Stimulated activated CD4-positive, alpha-beta T cell treated with anti-CD3 and anti-CD28 coated beads, Interleukin-1b, Interleukin-23, amount 100 ng/mL, for 1 hour (primary cell): ENCODE data around the gene FLRT1.
"Not testable (repeated sequence)": the region's sequence is repeated elsewhere in the genome, so short reads cannot be mapped to it uniquely, and the experiment has no call there.

Experiments used
- DNase-seq, 2 donors: peaks; one replicate each; pipeline ENCODE4 v3.0.0-alpha.2; 2020; ENCODE audit warnings: low read depth in 2 of 2

The FLRT1 gene

GRCh38 chr11:64045700-64046099 is 10.0 kb downstream of the FLRT1 start:
- no peak for DNase-seq

GRCh38 chr11:64047373-64047772 is 11.6 kb downstream of the FLRT1 start:
- not testable (repeated sequence) for DNase-seq

GRCh38 chr11:64048042-64048854 is 12.5 kb downstream of the FLRT1 start:
- no peak for DNase-seq

GRCh38 chr11:64049509-64049908 is 13.8 kb downstream of the FLRT1 start:
- DNase-seq: no peak

GRCh38 chr11:64051297-64051696 is 15.6 kb downstream of the FLRT1 start:
- no peak for DNase-seq

GRCh38 chr11:64052436-64052835 is 16.7 kb downstream of the FLRT1 start:
- DNase-seq: no peak

- no peak for DNase-seq
Observed at GRCh38 chr11:64052938-64053622, 17.3 kb downstream of the FLRT1 start.

GRCh38 chr11:64053699-64054098 is 18.0 kb downstream of the FLRT1 start:
- DNase-seq: no peak

- DNase-seq: no peak
Observed at GRCh38 chr11:64055077-64055476, 19.3 kb downstream of the FLRT1 start.

- no peak for DNase-seq
Observed at GRCh38 chr11:64056213-64056785, 20.6 kb downstream of the FLRT1 start.

- no peak for DNase-seq
Observed at GRCh38 chr11:64056861-64057260, 21.1 kb downstream of the FLRT1 start.

GRCh38 chr11:64057890-64058289 is 22.2 kb downstream of the FLRT1 start:
- no peak for DNase-seq

- no peak for DNase-seq
Observed at GRCh38 chr11:64058494-64058893, 22.8 kb downstream of the FLRT1 start.

- DNase-seq: no peak
Observed at GRCh38 chr11:64059339-64060140, 23.8 kb downstream of the FLRT1 start.

GRCh38 chr11:64060263-64060860 is 24.6 kb downstream of the FLRT1 start:
- DNase-seq: no peak

- DNase-seq: peak in 1 of 2 donors; percentile 29
Observed at GRCh38 chr11:64060861-64061444, 25.2 kb downstream of the FLRT1 start.

- DNase-seq: no peak
Observed at GRCh38 chr11:64062185-64063039, 26.7 kb downstream of the FLRT1 start.

- DNase-seq: no peak
Observed at GRCh38 chr11:64063777-64064176, 28.0 kb downstream of the FLRT1 start.

- no peak for DNase-seq
Observed at GRCh38 chr11:64064374-64065140, 28.8 kb downstream of the FLRT1 start.

- DNase-seq: no peak
Observed at GRCh38 chr11:64065141-64065465, 29.4 kb downstream of the FLRT1 start.
